SK-N-SH treated with all-trans-retinoic acid at 6 μM for 48 hours (cell line): ENCODE measurements around the gene HPF1.
A peak's percentile ranks its signal among the peaks of the same experiment; 100 is the strongest.

Source experiments
- ATAC-seq: fragments of 200-7000 bp; cut with Tn5 transposase; 3 replicates; pipeline ENCODE4 v1.9.1; 2020; ENCODE audit warnings: mild to moderate bottlenecking, moderate library complexity
- BACH2 ChIP-seq: fragments of 250-450 bp; sonication (Bioruptor Pico); IDR thresholded peaks from 2 replicates; pipeline ENCODE4 v1.9.0; 2021; ENCODE audit warnings: mild to moderate bottlenecking, borderline replicate concordance
- CREB5 ChIP-seq: fragments of 250-450 bp; sonication (Bioruptor Pico); IDR thresholded peaks from 2 replicates; pipeline ENCODE4 v1.5.1; 2020; ENCODE audit warnings: low read depth, mild to moderate bottlenecking, moderate library complexity
- CSDC2 ChIP-seq: fragments of 250-450 bp; sonication (Bioruptor Pico); IDR thresholded peaks from 2 replicates; pipeline ENCODE4 v1.5.0; 2020; ENCODE audit warnings: mild to moderate bottlenecking, moderate library complexity
- GLIS3 ChIP-seq: fragments of 250-450 bp; sonication (Bioruptor Pico); IDR thresholded peaks from 2 replicates; pipeline ENCODE4 v1.5.0; 2020; ENCODE audit warnings: mild to moderate bottlenecking, moderate library complexity
- ISL1 ChIP-seq: fragments of 250-450 bp; sonication (Bioruptor Pico); IDR thresholded peaks from 2 replicates; pipeline ENCODE4 v2.1.2; 2022; ENCODE audit warnings: mild to moderate bottlenecking, moderate library complexity
- OSR1 ChIP-seq: fragments of 250-450 bp; sonication (Bioruptor Pico); IDR thresholded peaks from 2 replicates; pipeline ENCODE4 v1.8.0; 2022; ENCODE audit warnings: moderate library complexity, mild to moderate bottlenecking, inconsistent platforms
- POU6F1 ChIP-seq: fragments of 250-450 bp; sonication (Bioruptor Pico); IDR thresholded peaks from 2 replicates; pipeline ENCODE4 v1.8.0; 2021; ENCODE audit warnings: low read depth, mild to moderate bottlenecking, moderate library complexity, borderline replicate concordance
- PPARA ChIP-seq: fragments of 250-450 bp; sonication (Bioruptor Pico); IDR thresholded peaks from 2 replicates; pipeline ENCODE4 v1.5.0; 2020; ENCODE audit warnings: mild to moderate bottlenecking, borderline replicate concordance
- SNAI2 ChIP-seq: fragments of 250-450 bp; sonication (Bioruptor Pico); IDR thresholded peaks from 2 replicates; pipeline ENCODE4 v1.5.0; 2020; ENCODE audit warnings: mild to moderate bottlenecking, moderate library complexity
- TCF4 ChIP-seq: fragments of 250-450 bp; sonication (Bioruptor Pico); IDR thresholded peaks from 2 replicates; pipeline ENCODE4 v1.8.0; 2021; ENCODE audit warnings: mild to moderate bottlenecking, moderate library complexity, borderline replicate concordance
- TOX ChIP-seq: fragments of 250-450 bp; sonication (Bioruptor Pico); IDR thresholded peaks from 2 replicates; pipeline ENCODE4 v1.8.0; 2021; ENCODE audit warnings: mild to moderate bottlenecking, moderate library complexity, borderline replicate concordance
- TSHZ2 ChIP-seq: fragments of 250-450 bp; sonication (Bioruptor Pico); IDR thresholded peaks from 2 replicates; pipeline ENCODE4 v1.5.0; 2020; ENCODE audit warnings: mild to moderate bottlenecking, moderate library complexity
- ZC3H10 ChIP-seq: fragments of 250-450 bp; sonication (Bioruptor Pico); IDR thresholded peaks from 2 replicates; pipeline ENCODE4 v1.5.1; 2021; ENCODE audit warnings: mild to moderate bottlenecking, moderate library complexity
- ZFP3 ChIP-seq: fragments of 250-450 bp; sonication (Bioruptor Pico); IDR thresholded peaks from 2 replicates; pipeline ENCODE4 v1.5.0; 2020; ENCODE audit warnings: mild to moderate bottlenecking, moderate library complexity
- ZNF565 ChIP-seq: fragments of 450-650 bp; formaldehyde crosslinking; conservative IDR thresholded peaks from 2 replicates; pipeline ENCODE4 v1.5.0; 2020; ENCODE audit warnings: low read depth, mild to moderate bottlenecking, moderate library complexity
- ZNF8 ChIP-seq: fragments of 450-650 bp; formaldehyde crosslinking; IDR thresholded peaks from 2 replicates; pipeline ENCODE4 v1.5.0; 2020; ENCODE audit warnings: mild to moderate bottlenecking, moderate library complexity
- TF ChIP-seq, protein P1 (sequence below): fragments of 250-450 bp; sonication (Bioruptor Pico); IDR thresholded peaks from 2 replicates; pipeline ENCODE4 v1.8.0; 2020; ENCODE audit warnings: mild to moderate bottlenecking, moderate library complexity, borderline replicate concordance
- TF ChIP-seq, protein P2 (sequence below): fragments of 250-450 bp; sonication (Bioruptor Pico); IDR thresholded peaks from 2 replicates; pipeline ENCODE4 v1.5.1; 2021; ENCODE audit warnings: mild to moderate bottlenecking, moderate library complexity

The HPF1 gene

GRCh38 chr4:169799260-169799659 is 41.5 kb upstream of the HPF1 start:
- ATAC-seq, result no peak

GRCh38 chr4:169795585-169795984 is 37.8 kb upstream of the HPF1 start:
- no peak for TF ChIP-seq TSHZ2 (CRISPR knock-in tag)
- 0 out of 2 replicates have a peak, but pooled peaks have one; percentile 49 for TF ChIP-seq SNAI2 (CRISPR knock-in tag)
- TF ChIP-seq, protein P1, sequence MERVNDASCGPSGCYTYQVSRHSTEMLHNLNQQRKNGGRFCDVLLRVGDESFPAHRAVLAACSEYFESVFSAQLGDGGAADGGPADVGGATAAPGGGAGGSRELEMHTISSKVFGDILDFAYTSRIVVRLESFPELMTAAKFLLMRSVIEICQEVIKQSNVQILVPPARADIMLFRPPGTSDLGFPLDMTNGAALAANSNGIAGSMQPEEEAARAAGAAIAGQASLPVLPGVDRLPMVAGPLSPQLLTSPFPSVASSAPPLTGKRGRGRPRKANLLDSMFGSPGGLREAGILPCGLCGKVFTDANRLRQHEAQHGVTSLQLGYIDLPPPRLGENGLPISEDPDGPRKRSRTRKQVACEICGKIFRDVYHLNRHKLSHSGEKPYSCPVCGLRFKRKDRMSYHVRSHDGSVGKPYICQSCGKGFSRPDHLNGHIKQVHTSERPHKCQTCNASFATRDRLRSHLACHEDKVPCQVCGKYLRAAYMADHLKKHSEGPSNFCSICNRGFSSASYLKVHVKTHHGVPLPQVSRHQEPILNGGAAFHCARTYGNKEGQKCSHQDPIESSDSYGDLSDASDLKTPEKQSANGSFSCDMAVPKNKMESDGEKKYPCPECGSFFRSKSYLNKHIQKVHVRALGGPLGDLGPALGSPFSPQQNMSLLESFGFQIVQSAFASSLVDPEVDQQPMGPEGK, result peak; percentile 16; the same call in 1 of the 2 replicates
- peak; percentile 87 for TF ChIP-seq ISL1 (CRISPR knock-in tag)
- peak; percentile 77; the same call in 1 of the 2 replicates for TF ChIP-seq ZFP3
- ATAC-seq, result peak; percentile 25

More at GRCh38 chr4:169799260-169799659, 41.5 kb upstream of the HPF1 start:
- TF ChIP-seq BACH2 (CRISPR knock-in tag), result no peak
- TF ChIP-seq ISL1 (CRISPR knock-in tag), result no peak
- TF ChIP-seq, protein P1, result no peak
- TF ChIP-seq TCF4 (CRISPR knock-in tag), result no peak
- no peak for TF ChIP-seq CREB5
- TF ChIP-seq, protein P2, sequence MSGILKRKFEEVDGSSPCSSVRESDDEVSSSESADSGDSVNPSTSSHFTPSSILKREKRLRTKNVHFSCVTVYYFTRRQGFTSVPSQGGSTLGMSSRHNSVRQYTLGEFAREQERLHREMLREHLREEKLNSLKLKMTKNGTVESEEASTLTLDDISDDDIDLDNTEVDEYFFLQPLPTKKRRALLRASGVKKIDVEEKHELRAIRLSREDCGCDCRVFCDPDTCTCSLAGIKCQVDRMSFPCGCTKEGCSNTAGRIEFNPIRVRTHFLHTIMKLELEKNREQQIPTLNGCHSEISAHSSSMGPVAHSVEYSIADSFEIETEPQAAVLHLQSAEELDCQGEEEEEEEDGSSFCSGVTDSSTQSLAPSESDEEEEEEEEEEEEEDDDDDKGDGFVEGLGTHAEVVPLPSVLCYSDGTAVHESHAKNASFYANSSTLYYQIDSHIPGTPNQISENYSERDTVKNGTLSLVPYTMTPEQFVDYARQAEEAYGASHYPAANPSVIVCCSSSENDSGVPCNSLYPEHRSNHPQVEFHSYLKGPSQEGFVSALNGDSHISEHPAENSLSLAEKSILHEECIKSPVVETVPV (CRISPR knock-in tag), result no peak
- TF ChIP-seq, all 23 proteins: peak for 0

- peak; percentile 96 for ATAC-seq
- TF ChIP-seq TCF4 (CRISPR knock-in tag) (no peak; the same call in 1 of the 2 replicates), ZNF565 (CRISPR knock-in tag) (no peak), GLIS3 (no peak), ZNF8 (no peak), TOX (no peak), POU6F1 (CRISPR knock-in tag) (no peak), SNAI2 (CRISPR knock-in tag) (no peak), ZFP3 (no peak), ZC3H10 (CRISPR knock-in tag) (no peak), TSHZ2 (CRISPR knock-in tag) (no peak), PPARA (CRISPR knock-in tag) (no peak), OSR1 (no peak), CSDC2 (CRISPR knock-in tag) (no peak)
- TF ChIP-seq, protein P2 (CRISPR knock-in tag), result no peak
- TF ChIP-seq, protein P1, result no peak
These were observed 33.9 kb upstream of the HPF1 start for GRCh38 chr4:169791527-169792156.
